ENCODE data around the gene NUBP2. TPM values are rescaled to one million over a fixed set of nuclear protein-coding genes. Genes with fewer than 3 reads are reported as not detected.

NUBP2 gene
- polyA plus RNA-seq, 1 experiment, result 38.0 TPM

GRCh38 chr16:1818204-1818872 lies 35.6 kb downstream of the NUBP2 start:
- no peak for TF ChIP-seq CTCF (IDR thresholded peaks at IDR 0.05; ENCODE audit: insufficient read depth, low read depth, low read length)
- Histone ChIP-seq H3K36me3 (ENCODE audit: control insufficient read depth, insufficient read depth, low read length) (peaks cover 23% of the 10 kb centered on the region), H3K27me3 (ENCODE audit: control insufficient read depth, insufficient read depth, low read length) (no peaks in the 10 kb centered on the region), H3K4me3 (ENCODE audit: low read depth, low read length) (no peak overlapping the region)
- DNase-seq (ENCODE audit: low read depth), result no peak
- ChIA-PET POLR2A (no interaction called here), CTCF (no interaction called here)

GRCh38 chr16:1818873-1819525 lies 36.2 kb downstream of the NUBP2 start:
- ChIA-PET POLR2A (no interaction called here), CTCF (no interaction called here)
- DNase-seq (ENCODE audit: low read depth), result no peak
- peaks cover 22% of the 10 kb centered on the region for H3K36me3 ChIP-seq (ENCODE audit: control insufficient read depth, insufficient read depth, low read length)
- no peaks in the 10 kb centered on the region for H3K27me3 ChIP-seq (ENCODE audit: control insufficient read depth, insufficient read depth, low read length)
- H3K4me3 ChIP-seq (ENCODE audit: low read depth, low read length), result no peak overlapping the region
- TF ChIP-seq CTCF (IDR thresholded peaks at IDR 0.05; ENCODE audit: insufficient read depth, low read depth, low read length), result no peak

- H3K4me3 ChIP-seq (ENCODE audit: low read depth, low read length), result no peak overlapping the region
- TF ChIP-seq CTCF (IDR thresholded peaks at IDR 0.05; ENCODE audit: insufficient read depth, low read depth, low read length), result no peak
- CTCF ChIA-PET, result no interaction called here
- H3K27me3 ChIP-seq (ENCODE audit: control insufficient read depth, insufficient read depth, low read length), result no peaks in the 10 kb centered on the region
- H3K36me3 ChIP-seq (ENCODE audit: control insufficient read depth, insufficient read depth, low read length), result peaks cover 22% of the 10 kb centered on the region
- POLR2A ChIA-PET, result no interaction called here
- no peak for DNase-seq (ENCODE audit: low read depth)
Measured at GRCh38 chr16:1819611-1820010, 36.9 kb downstream of the NUBP2 start.

GRCh38 chr16:1820096-1820945 lies 37.6 kb downstream of the NUBP2 start:
- ChIA-PET CTCF (no interaction called here), POLR2A (no interaction called here)

More at GRCh38 chr16:1820096-1820945, 37.6 kb downstream of the NUBP2 start:
- Histone ChIP-seq H3K4me3 (ENCODE audit: low read depth, low read length) (no peak overlapping the region), H3K27me3 (ENCODE audit: control insufficient read depth, insufficient read depth, low read length) (no peaks in the 10 kb centered on the region), H3K36me3 (ENCODE audit: control insufficient read depth, insufficient read depth, low read length) (peaks cover 22% of the 10 kb centered on the region)
- no peak for DNase-seq (ENCODE audit: low read depth)
- no peak for TF ChIP-seq CTCF (IDR thresholded peaks at IDR 0.05; ENCODE audit: insufficient read depth, low read depth, low read length)
